ENCODE results near the gene RNLS. TPM values are rescaled to one million over a fixed set of nuclear protein-coding genes. Genes with fewer than 3 reads are reported as not detected.

The RNLS gene
- total and polyA plus RNA-seq, 2 of the 8 experiments (the other 6 are each of a cell fraction or from before 2014, with no cell fraction given), result 7.5 to 12.7 TPM

DNA sequence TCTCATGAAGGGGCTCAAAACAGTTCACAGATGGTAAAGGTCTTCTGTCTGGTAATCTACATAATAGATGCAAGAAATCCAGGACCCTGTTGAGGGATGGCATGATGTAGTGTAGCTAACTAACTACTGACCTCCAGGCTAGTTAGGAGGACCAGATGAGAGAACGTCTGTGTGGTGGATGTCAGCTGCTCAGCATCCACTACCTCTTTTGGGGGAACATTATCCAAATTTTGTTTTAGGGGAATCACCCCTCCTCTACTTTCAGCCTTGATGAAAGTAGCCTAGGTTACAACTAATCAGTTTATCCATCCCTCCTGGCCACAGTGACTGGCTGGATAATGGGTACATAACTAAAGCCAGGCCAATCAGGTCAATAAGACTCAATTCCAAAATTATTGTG lies 246.0 kb downstream of the RNLS start (continued):
- TF ChIP-seq, protein P1, sequence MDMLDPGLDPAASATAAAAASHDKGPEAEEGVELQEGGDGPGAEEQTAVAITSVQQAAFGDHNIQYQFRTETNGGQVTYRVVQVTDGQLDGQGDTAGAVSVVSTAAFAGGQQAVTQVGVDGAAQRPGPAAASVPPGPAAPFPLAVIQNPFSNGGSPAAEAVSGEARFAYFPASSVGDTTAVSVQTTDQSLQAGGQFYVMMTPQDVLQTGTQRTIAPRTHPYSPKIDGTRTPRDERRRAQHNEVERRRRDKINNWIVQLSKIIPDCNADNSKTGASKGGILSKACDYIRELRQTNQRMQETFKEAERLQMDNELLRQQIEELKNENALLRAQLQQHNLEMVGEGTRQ (IDR thresholded peaks at IDR 0.05; ENCODE audit: low read length), result no peak
- no peak for TF ChIP-seq SUZ12 (IDR thresholded peaks at IDR 0.05; ENCODE audit: low read length)
- TF ChIP-seq SP2 (IDR thresholded peaks at IDR 0.05; ENCODE audit: low read length), result no peak
- no peak for TF ChIP-seq BRCA1 (IDR thresholded peaks at IDR 0.05; ENCODE audit: low read depth, low read length)
- TF ChIP-seq RBBP5 (IDR thresholded peaks at IDR 0.05; ENCODE audit: borderline replicate concordance, low read depth, low read length), result no peak
- no peak for TF ChIP-seq HDAC2 (IDR thresholded peaks at IDR 0.05; ENCODE audit: borderline replicate concordance in 1 of 2, low read depth in 2 of 2, low read length in 2 of 2)
